Uterus (tissue), 4 donors: ENCODE results near the gene RPL3. TPM values are rescaled to one million over a fixed set of nuclear protein-coding genes. Genes with fewer than 3 reads are reported as not detected.

Experiments
- DNase-seq, 2 donors: peaks; one replicate each; pipeline ENCODE4 v3.0.0-alpha.2; 2019 to 2020
- H3K27ac ChIP-seq, 2 donors: fragments of 200-600 bp; sonication (generic); 1 replicate in 1 of 2; 2 replicates in 1 of 2; pipeline ENCODE4 v1.5.1; 2016 to 2018
- H3K27me3 ChIP-seq, 2 donors: fragments of 200-600 bp; sonication (generic); one replicate each; pipeline ENCODE4 v1.5.1; 2018 to 2019; ENCODE audit warnings: control low read depth in 1 of 2
- H3K36me3 ChIP-seq, 2 donors: fragments of 200-600 bp; sonication (generic); one replicate each; pipeline ENCODE4 v1.5.1; 2019; ENCODE audit warnings: control low read depth in 1 of 2
- H3K4me1 ChIP-seq, 2 donors: fragments of 200-600 bp; sonication (generic); one replicate each; pipeline ENCODE4 v1.5.1; 2018 to 2019; ENCODE audit warnings: control low read depth in 1 of 2
- H3K4me3 ChIP-seq, 2 donors: fragments of 200-600 bp; sonication (generic); 1 replicate in 1 of 2; 2 replicates in 1 of 2; pipeline ENCODE4 v1.5.1; 2018 to 2019; ENCODE audit warnings: mild to moderate bottlenecking in 1 of 2
- H3K9me3 ChIP-seq, 2 donors: fragments of 200-600 bp; sonication (generic); one replicate each; pipeline ENCODE4 v1.5.1; 2019; ENCODE audit warnings: control low read depth in 1 of 2
- CTCF ChIP-seq, 4 experiments: fragments of 200-600 bp in 2 of 4; fragments of 450-650 bp in 2 of 4; sonication (generic) in 2 of 4; IDR thresholded peaks; one replicate each; pipeline ENCODE4 v1.5.1; 2016 to 2019; ENCODE audit warnings: antibody characterized with exemption in 4 of 4, mild to moderate bottlenecking in 2 of 4, moderate library complexity in 1 of 4
- POLR2A ChIP-seq, 2 donors: fragments of 450-650 bp; IDR thresholded peaks; one replicate each; pipeline ENCODE4 v1.6.1; 2016; ENCODE audit warnings: antibody characterized with exemption in 2 of 2, mild to moderate bottlenecking in 1 of 2, moderate library complexity in 1 of 2
- intact Hi-C: fragments of 100-400 bp; cut with DNase I; formaldehyde crosslinking; loops from one replicate; pipeline ENCODE4 v1.15.1; 2023; ENCODE audit warnings: low total_unique reads
- total RNA-seq, 4 donors: library from RNA; depleted of rRNA in 3 of 4; stranded (reverse); fragments of >200 nt in 3 of 4; gene quantifications; one replicate each; pipeline versions ENCODE4 v1.1.0 to v1.2.4, GENCODE V29; 2014 to 2023
- donor health status: DM: yes; HTN: yes; CAD: no.

Gene RPL3
- total RNA-seq, 4 donors from 2014 or later, result 1,498 to 2,840 (median 2,333) TPM

GRCh38 chr22:39364714-39365491 is 45.5 kb upstream of the RPL3 start:
- H3K9me3 ChIP-seq, result no peaks in the 10 kb centered on the region
- no peak overlapping the region for H3K4me3 ChIP-seq
- peaks cover 0 to 10% of the 10 kb centered on the region in 2 donors for H3K4me1 ChIP-seq
- H3K27ac ChIP-seq, result peak overlapping the region; percentile 35 to 55
- no peaks in the 10 kb centered on the region for H3K36me3 ChIP-seq
- TF ChIP-seq CTCF (IDR thresholded peaks at IDR 0.05), result no peak
- TF ChIP-seq POLR2A (IDR thresholded peaks at IDR 0.05), result no peak
- no peaks in the 10 kb centered on the region for H3K27me3 ChIP-seq
- no peak for DNase-seq
- intact Hi-C loops, result no loop called here

DNA sequence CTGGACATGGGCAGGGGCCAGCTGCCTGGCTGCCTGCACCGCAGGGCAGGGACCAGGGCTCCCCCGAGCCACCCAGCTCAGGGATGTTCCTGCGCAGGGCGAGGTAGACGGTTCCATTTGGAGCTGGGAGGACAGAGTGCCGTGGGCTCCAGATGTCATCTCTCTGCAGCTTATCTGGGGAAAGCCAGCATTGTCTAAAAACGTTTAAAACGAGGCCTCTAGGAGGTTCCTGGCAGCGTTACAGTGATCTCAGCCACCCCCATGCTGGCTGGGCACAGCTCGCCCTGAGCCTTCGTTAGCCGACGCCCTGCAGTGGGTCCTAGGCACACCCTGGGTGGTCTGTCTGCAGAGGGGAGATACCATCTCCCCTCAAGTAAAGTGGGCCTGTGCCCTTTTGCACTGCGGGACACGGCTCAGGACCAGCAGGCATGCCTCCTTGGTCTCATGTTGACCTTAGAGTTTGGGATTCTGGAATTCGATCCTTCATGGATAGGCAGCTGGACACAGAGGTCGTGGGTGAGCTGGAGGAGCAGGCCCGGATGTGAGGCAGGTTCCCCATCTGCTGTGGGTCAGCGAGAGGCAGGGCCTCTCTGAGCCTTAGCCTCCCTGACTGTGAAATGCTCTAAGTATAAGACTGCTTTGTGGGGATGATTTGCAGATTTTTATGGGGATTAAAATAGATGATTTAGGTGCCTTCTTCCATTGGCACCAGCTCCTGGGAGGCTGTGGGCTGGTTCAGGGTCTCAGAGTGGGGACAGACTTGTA is 44.5 kb upstream of the RPL3 start:
- H3K4me3 ChIP-seq, result no peak overlapping the region
- no peak for DNase-seq

GRCh38 chr22:39362932-39363331 is 43.5 kb upstream of the RPL3 start:
- Histone ChIP-seq H3K36me3 (no peaks in the 10 kb centered on the region), H3K27ac (peak overlapping the region; percentile 35 to 55), H3K27me3 (no peaks in the 10 kb centered on the region), H3K4me3 (no peak overlapping the region), H3K4me1 (peaks cover 0 to 10% of the 10 kb centered on the region in 2 donors), H3K9me3 (no peaks in the 10 kb centered on the region)
- intact Hi-C loops, result no loop called here
- TF ChIP-seq CTCF (IDR thresholded peaks at IDR 0.05), result no peak
- TF ChIP-seq POLR2A (IDR thresholded peaks at IDR 0.05), result no peak
- no peak for DNase-seq

More for the DNA sequence above, 44.5 kb upstream of the RPL3 start:
- intact Hi-C loops, result no loop called here
- no peaks in the 10 kb centered on the region for H3K36me3 ChIP-seq
- peak overlapping the region; percentile 35 to 55 for H3K27ac ChIP-seq
- H3K4me1 ChIP-seq, result peaks cover 0 to 10% of the 10 kb centered on the region in 2 donors
- H3K9me3 ChIP-seq, result no peaks in the 10 kb centered on the region
- no peak for TF ChIP-seq CTCF (IDR thresholded peaks at IDR 0.05)
- TF ChIP-seq POLR2A (IDR thresholded peaks at IDR 0.05), result no peak
- H3K27me3 ChIP-seq, result no peaks in the 10 kb centered on the region

- no peaks in the 10 kb centered on the region for H3K27me3 ChIP-seq
- intact Hi-C loops, result no loop called here
- no peaks in the 10 kb centered on the region for H3K9me3 ChIP-seq
- peaks cover 0 to 10% of the 10 kb centered on the region in 2 donors for H3K4me1 ChIP-seq
- H3K27ac ChIP-seq, result no peak overlapping the region
- no peak for TF ChIP-seq POLR2A (IDR thresholded peaks at IDR 0.05)
- DNase-seq, result no peak
- no peaks in the 10 kb centered on the region for H3K36me3 ChIP-seq
- no peak overlapping the region for H3K4me3 ChIP-seq
These were observed 42.8 kb upstream of the RPL3 start for GRCh38 chr22:39362271-39362670.

DNA sequence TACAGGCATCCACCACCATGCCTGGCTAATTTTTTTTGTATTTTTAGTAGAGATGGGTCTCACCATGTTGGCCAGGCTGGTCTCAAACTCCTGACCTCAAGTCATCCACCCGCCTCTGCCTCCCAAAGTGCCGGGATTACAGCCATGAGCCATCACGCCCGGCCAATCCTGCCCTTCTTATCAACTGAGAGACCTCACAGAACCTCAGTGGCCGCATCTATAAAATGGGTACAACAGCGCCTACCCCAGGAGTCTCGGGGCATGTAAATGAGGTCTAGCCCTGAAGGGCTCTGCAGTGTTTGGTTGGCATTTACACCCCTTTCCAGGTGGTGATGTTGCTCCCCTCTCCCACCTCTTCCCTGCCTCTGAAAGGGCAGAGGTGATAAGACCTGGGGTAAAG is 42.1 kb upstream of the RPL3 start:
- Histone ChIP-seq H3K4me1 (peaks cover 0 to 10% of the 10 kb centered on the region in 2 donors), H3K4me3 (no peak overlapping the region), H3K36me3 (no peaks in the 10 kb centered on the region), H3K27ac (no peak overlapping the region), H3K9me3 (no peaks in the 10 kb centered on the region), H3K27me3 (no peaks in the 10 kb centered on the region)
- no peak for DNase-seq
- intact Hi-C loops, result no loop called here
- no peak for TF ChIP-seq POLR2A (IDR thresholded peaks at IDR 0.05)
- TF ChIP-seq CTCF (IDR thresholded peaks at IDR 0.05), result no peak
